Thyroid gland (tissue), 4 donors: ENCODE data around the gene DGKB.

Experiments
- CTCF ChIP-seq, 6 experiments: fragments of 200-600 bp in 3 of 6; fragments of 450-650 bp in 3 of 6; sonication (generic) in 3 of 6; IDR thresholded peaks; one replicate each; pipeline ENCODE4 v1.5.1; 2016 to 2019; ENCODE audit warnings: antibody characterized with exemption in 6 of 6, mild to moderate bottlenecking in 2 of 6, inconsistent platforms in 1 of 6, moderate library complexity in 1 of 6
- POLR2A ChIP-seq, 2 donors: fragments of 450-650 bp; IDR thresholded peaks; one replicate each; pipeline ENCODE4 v1.6.1; 2017; ENCODE audit warnings: antibody characterized with exemption in 2 of 2, mild to moderate bottlenecking in 2 of 2, moderate library complexity in 1 of 2

- no peak for TF ChIP-seq CTCF (IDR thresholded peaks at IDR 0.05)
- TF ChIP-seq POLR2A (IDR thresholded peaks at IDR 0.05), result no peak
These were observed 528.2 kb downstream of the DGKB start for GRCh38 chr7:14374336-14374735.
